Ectodermal cell (in vitro differentiated cells): ENCODE measurements around the gene TMSB10.
"Not testable (repeated sequence)": the region's sequence is repeated elsewhere in the genome, so short reads cannot be mapped to it uniquely, and the experiment has no call there.

Source experiments
- H3K27ac ChIP-seq: 2 replicates; pipeline ENCODE4 v1.7.0; 2013; ENCODE audit warnings: mild to moderate bottlenecking, low read depth, low read length; ENCODE audit not compliant: insufficient read depth, poor library complexity, severe bottlenecking
- H3K27me3 ChIP-seq: 2 replicates; pipeline ENCODE4 v1.7.0; 2013; ENCODE audit warnings: mild to moderate bottlenecking, low read length; ENCODE audit not compliant: insufficient read depth, control insufficient read depth, poor library complexity, severe bottlenecking
- H3K36me3 ChIP-seq: one replicate; pipeline ENCODE4 v1.7.0; 2013; ENCODE audit warnings: low read length; ENCODE audit not compliant: control insufficient read depth, insufficient read depth
- H3K4me1 ChIP-seq: one replicate; pipeline ENCODE4 v1.7.0; 2013; ENCODE audit warnings: low read length; ENCODE audit not compliant: control insufficient read depth, insufficient read depth
- H3K4me3 ChIP-seq: 2 replicates; pipeline ENCODE4 v1.7.0; 2013; ENCODE audit warnings: low read depth, low read length, control low read depth; ENCODE audit not compliant: insufficient read depth
- H3K9me3 ChIP-seq: 2 replicates; pipeline ENCODE4 v1.7.0; 2013; ENCODE audit warnings: mild to moderate bottlenecking, low read length, moderate library complexity; ENCODE audit not compliant: control insufficient read depth
- WGBS, 2 experiments: methylation state at CpG; one replicate each; pipeline ENCODE4 v1.1.7; 2013; ENCODE audit warnings: missing lambda C conversion rate in 2 of 2; 5-methylcytosine and 5-hydroxymethylcytosine counted together

TMSB10 gene

DNA sequence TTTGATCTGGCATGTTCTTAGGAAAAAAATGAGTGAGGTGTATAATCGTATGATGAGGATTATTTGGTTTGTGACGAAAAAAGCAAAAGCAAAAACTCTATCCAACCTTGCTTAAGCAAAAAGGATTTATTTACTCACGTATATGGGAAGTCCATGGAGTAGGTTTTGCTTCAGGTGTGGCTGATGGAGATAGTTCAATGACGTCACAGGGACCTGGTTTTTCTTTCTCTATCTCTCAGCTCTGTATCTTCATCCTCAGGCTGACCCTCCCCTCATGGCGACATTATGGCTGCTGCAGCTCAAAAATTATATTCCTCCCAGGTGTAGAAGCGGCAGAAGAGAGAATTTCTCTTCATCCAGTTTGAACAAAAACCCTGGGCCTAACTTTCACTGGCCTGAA, 8.9 kb downstream of the TMSB10 start:
- Histone ChIP-seq H3K36me3 (peaks cover 2% of the 10 kb centered on the region), H3K4me1 (no peaks in the 10 kb centered on the region), H3K4me3 (no peak overlapping the region), H3K27ac (no peak overlapping the region), H3K9me3 (no peaks in the 10 kb centered on the region), H3K27me3 (no peaks in the 10 kb centered on the region)
- WGBS, 2 experiments = 96 to 98% methylated on average over 6 of the region's 6 CpGs

DNA sequence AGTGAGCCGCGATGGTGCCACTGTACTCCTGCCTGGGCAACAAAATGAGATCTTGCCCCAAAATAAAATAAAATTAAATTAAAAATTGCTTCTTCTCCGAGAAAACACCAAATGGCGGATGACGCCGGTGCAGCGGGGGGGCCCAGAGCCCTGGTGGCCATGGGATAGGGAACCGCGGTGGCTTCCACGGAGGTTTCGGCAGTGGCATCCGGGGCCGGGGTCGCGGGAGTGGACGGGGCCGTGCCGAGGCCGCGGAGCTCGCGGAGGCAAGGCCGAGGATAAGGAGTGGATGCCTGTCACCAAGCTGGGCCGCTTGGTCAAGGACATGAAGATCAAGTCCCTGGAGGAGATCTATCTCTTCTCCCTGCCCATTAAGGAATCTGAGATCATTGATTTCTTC, 10.2 kb downstream of the TMSB10 start:
- WGBS, 2 experiments = 94 to 97% methylated on average over 24 of the region's 24 CpGs

GRCh38 chr2:84917821-84918220, 12.4 kb downstream of the TMSB10 start:
- not testable (repeated sequence) for H3K27me3 ChIP-seq, H3K9me3 ChIP-seq, H3K4me3 ChIP-seq, H3K4me1 ChIP-seq, H3K27ac ChIP-seq, H3K36me3 ChIP-seq
- 90 to 96% methylated on average over 5 of the region's 5 CpGs for WGBS, 2 experiments

More for the DNA sequence above, 10.2 kb downstream of the TMSB10 start:
- H3K27ac ChIP-seq, H3K27me3 ChIP-seq, H3K36me3 ChIP-seq, H3K9me3 ChIP-seq, H3K4me3 ChIP-seq, H3K4me1 ChIP-seq: not testable (repeated sequence)

- Histone ChIP-seq H3K27ac (no peak overlapping the region), H3K4me3 (no peak overlapping the region), H3K4me1 (no peaks in the 10 kb centered on the region), H3K9me3 (no peaks in the 10 kb centered on the region), H3K27me3 (no peaks in the 10 kb centered on the region), H3K36me3 (no peaks in the 10 kb centered on the region)
- 90% methylated on average over 2 of the region's 2 CpGs; no CpG with 5 or more reads in 1 of the 2 experiments for WGBS, 2 experiments
These were observed 13.0 kb downstream of the TMSB10 start for GRCh38 chr2:84918430-84918829.

DNA sequence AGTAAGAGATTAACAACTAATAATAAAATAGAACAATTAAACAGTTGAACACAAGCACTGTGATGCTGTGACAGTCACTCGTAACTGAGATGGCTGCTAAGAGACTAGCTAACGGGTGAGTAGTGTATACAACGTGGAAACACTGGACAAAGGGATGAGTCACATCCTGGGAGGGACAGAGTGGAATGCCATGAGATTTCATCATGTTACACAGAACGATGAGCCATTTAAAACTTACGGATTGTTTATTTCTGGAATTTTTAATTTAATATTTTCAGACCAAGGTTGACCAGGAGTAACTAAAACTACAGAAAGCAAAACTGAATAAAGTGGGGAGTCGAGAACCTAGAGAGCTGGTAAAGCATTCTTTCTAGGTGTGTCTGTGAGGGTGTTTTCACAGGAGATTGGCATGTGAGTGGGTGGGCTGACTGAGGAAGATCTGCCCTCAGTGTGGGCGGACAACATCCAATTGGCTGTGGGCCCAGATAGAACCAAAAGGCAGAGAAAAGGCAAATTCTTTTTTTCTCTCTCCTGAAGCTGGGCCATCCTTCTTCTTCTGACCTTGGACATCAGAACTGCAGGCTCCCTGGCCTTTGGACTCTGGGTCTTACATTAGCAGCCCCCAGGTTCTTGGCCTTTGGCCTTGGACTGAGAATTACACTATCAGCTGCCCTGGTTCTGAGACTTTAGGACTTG, 14.6 kb downstream of the TMSB10 start:
- no peaks in the 10 kb centered on the region for H3K27me3 ChIP-seq
- H3K27ac ChIP-seq = no peak overlapping the region
- H3K9me3 ChIP-seq = no peaks in the 10 kb centered on the region
- 85 to 86% methylated on average over 7 of the region's 7 CpGs for WGBS, 2 experiments
- H3K4me1 ChIP-seq = no peaks in the 10 kb centered on the region
- H3K4me3 ChIP-seq = no peak overlapping the region
- no peaks in the 10 kb centered on the region for H3K36me3 ChIP-seq

GRCh38 chr2:84923009-84923408, 17.6 kb downstream of the TMSB10 start:
- Histone ChIP-seq H3K36me3 (no peaks in the 10 kb centered on the region), H3K27me3 (peaks cover 12% of the 10 kb centered on the region), H3K4me1 (no peaks in the 10 kb centered on the region), H3K27ac (no peak overlapping the region), H3K9me3 (no peaks in the 10 kb centered on the region), H3K4me3 (no peak overlapping the region)

- no peak overlapping the region for H3K27ac ChIP-seq
- no peaks in the 10 kb centered on the region for H3K36me3 ChIP-seq
- no peaks in the 10 kb centered on the region for H3K4me1 ChIP-seq
- no peak overlapping the region for H3K4me3 ChIP-seq
- no peaks in the 10 kb centered on the region for H3K9me3 ChIP-seq
- 66 to 71% methylated on average over 9 of the region's 9 CpGs for WGBS, 2 experiments
- H3K27me3 ChIP-seq = peaks cover 12% of the 10 kb centered on the region
These were observed 19.0 kb downstream of the TMSB10 start for GRCh38 chr2:84924173-84925106.

- Histone ChIP-seq H3K4me1 (no peaks in the 10 kb centered on the region), H3K27ac (no peak overlapping the region), H3K36me3 (no peaks in the 10 kb centered on the region), H3K4me3 (no peak overlapping the region), H3K9me3 (no peaks in the 10 kb centered on the region), H3K27me3 (peaks cover 12% of the 10 kb centered on the region)
- WGBS, 2 experiments = 96% methylated on average over 2 of the region's 2 CpGs
These were observed 19.9 kb downstream of the TMSB10 start for GRCh38 chr2:84925336-84925723.

DNA sequence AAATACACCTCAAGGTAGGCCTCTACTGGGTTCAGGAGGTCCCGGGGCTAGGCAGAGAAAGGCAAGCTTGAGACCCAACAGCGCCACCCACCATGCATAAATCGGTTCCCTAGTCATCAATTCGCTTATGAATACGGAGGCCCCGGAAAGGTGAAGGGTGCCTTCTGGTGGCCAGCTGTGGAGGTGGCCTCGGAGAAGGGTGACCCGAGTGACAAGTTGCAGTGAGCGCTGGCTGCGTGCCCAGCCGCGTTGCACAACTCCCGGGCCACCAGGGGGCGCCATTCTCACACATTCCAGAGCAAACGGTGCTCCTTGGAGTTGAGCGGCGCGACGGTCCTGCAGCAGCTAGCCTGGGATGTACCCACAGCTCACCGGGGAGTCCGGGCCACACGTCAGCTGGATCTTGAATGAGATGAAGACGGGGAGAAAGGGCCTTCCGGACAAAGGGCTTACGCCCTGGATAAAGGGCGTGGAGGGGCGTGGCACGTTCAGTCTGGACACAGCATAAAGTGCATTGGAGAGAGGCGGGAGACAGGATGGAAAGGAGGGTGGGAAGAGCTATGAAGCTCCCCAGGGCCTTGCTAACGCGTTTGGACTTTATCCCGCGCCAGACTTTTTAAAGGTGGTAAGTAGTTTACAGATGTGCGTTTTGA, 20.4 kb downstream of the TMSB10 start:
- WGBS, 2 experiments = 17 to 19% methylated on average over 34 of the region's 34 CpGs

DNA sequence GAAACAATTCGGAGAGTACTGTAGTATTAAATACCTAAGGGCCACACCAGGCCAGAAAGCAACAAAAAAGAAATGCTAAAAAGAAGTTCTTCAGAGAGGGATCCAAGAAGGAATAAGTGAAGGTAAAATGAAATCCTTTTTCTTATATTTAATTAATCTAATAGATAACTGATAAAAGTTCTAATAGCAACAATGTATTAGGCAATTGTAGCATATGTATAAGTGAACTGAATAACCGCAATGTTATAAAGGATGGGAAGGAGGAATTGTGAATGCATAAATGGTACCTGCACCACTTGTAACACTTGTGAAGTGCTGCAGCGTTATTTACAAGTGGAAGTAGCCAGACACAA, 21.8 kb downstream of the TMSB10 start:
- Histone ChIP-seq H3K4me3 (no peak overlapping the region), H3K27me3 (peaks cover 12% of the 10 kb centered on the region), H3K27ac (no peak overlapping the region), H3K36me3 (no peaks in the 10 kb centered on the region), H3K9me3 (no peaks in the 10 kb centered on the region), H3K4me1 (no peaks in the 10 kb centered on the region)
- 57 to 75% methylated on average over 2 to 3 of the region's 3 CpGs for WGBS, 2 experiments

More for the DNA sequence above, 20.4 kb downstream of the TMSB10 start:
- Histone ChIP-seq H3K4me3 (peak overlapping the region; percentile 16), H3K36me3 (no peaks in the 10 kb centered on the region), H3K9me3 (no peaks in the 10 kb centered on the region), H3K27ac (no peak overlapping the region), H3K4me1 (no peaks in the 10 kb centered on the region), H3K27me3 (peaks cover 12% of the 10 kb centered on the region)
